HG02571 (cell line): ENCODE data around the gene KIFC1.

ENCODE experiments used
- ATAC-seq: cut with Tn5 transposase; IDR thresholded peaks from one replicate; pipeline ENCODE4 v1.9.1; 2021; ENCODE audit warnings: mild to moderate bottlenecking, moderate library complexity; ENCODE audit not compliant: unreplicated experiment

KIFC1 gene

DNA sequence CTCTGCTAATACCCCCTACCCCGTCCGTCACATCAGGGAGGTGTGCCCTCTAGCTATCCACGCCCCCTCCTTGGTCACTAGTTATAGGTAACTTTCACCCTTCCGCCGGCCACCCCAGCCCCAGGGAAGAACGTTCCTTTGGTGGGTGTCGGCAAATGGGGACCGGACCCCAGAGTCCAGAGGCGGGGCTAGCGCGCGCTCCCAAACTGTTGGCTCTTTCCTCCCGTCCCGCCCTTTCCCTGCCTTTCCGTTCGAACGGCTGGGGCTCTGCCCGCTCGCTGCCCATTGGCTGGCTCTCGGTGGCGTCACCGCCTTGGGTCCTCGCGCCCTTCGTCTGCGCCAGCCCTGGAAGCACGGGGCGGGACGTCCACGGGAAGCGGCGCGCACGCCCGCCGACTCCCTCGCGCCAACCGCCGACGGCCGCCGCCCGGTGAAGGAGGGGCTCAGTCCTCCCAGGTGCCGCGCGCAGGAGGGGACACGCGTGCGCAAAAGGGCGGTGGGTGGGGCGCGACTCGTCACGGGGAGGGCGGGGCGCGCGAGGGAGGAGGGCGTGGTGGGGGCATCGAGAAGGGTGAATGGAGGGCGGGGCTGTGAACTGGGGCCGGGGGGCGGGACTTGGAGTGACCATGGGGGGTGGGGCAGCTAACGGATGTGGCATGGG, 18.6 kb downstream of the KIFC1 start:
- ATAC-seq, result peak; percentile 85

DNA sequence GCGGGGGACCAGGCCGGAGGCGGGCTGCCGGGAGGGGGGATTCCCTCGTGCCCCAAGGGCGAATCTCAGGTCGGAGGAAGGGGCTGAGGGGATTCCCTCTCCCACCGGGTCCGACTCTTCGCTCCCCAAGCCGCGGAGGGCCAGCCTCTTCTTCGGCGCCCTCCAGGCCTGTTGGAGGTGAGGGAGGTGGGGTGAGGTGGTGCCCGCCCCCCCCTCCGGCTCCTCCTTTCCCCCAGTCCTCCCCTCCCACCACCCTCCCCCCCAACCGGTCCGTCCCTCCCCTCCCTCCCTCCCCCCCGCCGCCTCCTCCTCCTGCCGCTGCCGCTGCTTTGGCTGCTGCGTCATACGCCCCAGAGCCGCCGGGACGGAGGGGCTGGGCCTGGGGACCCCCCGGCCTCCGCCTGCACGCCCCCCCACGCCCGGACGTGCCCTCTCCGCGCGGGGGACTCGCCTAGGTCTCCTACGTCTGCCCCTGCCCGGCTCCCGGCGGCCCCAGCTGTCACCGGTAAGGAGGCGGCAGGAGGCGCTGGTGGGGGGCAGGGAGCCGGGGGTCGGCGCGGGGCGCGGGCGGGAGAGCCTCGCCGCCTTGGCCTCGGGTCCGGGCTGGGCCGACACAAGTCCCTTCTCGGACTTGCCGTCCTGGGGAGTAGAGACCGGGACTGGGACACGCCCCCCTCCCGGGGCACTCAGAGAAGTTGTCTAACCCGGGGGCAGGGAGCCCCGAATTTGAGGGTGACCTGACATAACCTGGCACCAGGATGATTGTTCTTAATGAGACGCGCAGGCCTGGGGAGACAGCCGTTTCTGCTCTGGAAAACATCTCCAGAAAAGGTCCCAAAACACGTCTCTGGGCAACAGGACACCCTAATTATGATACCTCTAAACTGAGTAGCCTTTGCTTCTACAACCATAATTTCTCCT, 19.3 kb downstream of the KIFC1 start, which contains the start of gene PHF1:
TSS of gene PHF1 (plus strand) at position 304 of the 921 bp plus-strand sequence. CDS start 1,250 bp downstream, outside the sequence.
- ATAC-seq, result peak; percentile 27

DNA sequence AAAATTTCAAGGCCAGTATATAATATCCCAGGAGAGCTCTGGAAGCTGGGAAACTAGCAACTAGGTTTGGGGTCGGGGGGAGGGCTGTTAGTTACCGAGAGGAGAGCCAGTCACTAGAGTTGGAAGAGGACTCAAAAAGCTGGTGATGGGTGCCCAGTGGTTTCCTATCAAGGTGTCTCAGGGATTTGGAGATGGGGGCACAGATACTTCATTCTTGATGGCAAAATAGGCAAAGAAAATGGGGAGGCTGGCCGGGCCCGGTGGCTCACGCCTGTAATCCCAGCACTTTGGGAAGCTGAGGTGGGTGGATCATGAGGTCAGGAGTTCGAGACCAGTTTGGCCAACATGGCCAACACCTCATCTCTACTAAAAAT, 20.0 kb downstream of the KIFC1 start:
- ATAC-seq, result no peak

DNA sequence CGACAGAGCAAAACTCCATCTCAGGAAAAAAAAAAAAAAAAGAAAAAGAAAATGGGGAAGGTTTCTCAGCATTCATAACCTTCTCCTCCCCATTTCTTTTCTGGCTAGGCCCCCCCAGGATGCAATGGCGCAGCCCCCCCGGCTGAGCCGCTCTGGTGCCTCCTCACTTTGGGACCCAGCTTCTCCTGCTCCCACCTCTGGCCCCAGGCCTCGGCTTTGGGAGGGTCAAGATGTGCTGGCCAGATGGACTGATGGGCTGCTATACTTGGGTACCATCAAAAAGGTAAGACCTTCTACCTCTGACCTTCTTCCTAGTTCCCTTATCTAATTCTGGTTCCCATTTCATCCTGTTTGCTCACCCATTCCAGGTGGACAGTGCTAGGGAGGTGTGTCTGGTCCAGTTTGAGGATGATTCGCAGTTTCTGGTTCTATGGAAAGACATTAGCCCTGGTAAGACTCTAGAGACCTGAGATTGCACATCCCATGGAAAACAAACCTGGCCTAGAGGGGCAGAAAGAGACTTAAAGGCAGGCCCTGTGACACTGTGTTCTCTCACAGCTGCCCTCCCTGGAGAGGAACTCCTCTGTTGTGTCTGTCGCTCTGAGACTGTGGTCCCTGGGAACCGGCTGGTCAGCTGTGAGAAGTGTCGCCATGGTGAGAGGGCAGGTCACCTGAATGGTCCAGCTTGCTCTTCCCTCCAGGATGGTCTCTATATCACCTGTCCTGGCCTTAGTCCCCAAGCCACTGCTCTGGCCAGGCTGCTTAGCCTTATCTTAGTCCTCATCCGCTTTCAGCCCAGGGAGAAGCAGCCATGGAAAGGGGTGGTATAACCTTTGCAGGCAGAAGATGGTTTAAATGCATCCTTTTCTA, 20.8 kb downstream of the KIFC1 start:
- no peak for ATAC-seq

DNA sequence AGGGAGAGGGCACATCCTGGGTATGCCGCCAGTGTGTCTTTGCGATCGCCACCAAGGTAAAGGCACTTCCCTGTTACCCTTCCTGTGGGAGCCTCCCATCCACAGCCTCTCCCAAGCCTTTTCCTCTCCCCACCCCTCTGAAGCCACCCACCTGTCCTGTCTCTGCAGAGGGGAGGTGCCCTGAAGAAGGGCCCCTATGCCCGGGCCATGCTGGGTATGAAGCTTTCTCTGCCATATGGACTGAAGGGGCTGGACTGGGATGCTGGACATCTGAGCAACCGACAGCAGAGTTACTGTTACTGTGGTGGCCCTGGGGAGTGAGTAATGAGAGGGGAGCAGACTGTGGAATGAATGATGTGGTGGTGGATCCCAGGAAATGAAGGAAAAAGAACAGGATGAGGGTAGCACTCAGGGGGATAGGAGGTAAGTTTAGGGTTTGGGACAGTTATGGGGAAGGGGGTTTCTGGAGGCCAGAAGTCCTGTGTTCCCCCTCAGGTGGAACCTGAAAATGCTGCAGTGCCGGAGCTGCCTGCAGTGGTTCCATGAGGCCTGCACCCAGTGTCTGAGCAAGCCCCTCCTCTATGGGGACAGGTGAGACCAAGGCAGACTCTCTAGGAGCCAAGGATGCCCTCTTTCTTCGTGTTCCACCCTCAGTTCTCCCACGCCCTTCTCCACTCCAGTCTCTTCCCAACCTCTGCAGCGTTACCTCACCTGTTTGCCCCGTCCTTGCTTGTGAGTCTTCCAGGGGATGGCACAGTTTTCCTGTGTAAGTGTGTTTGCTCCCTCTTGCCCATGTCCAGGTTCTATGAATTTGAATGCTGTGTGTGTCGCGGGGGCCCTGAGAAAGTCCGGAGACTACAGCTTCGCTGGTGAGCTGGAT, 21.9 kb downstream of the KIFC1 start:
- no peak for ATAC-seq

DNA sequence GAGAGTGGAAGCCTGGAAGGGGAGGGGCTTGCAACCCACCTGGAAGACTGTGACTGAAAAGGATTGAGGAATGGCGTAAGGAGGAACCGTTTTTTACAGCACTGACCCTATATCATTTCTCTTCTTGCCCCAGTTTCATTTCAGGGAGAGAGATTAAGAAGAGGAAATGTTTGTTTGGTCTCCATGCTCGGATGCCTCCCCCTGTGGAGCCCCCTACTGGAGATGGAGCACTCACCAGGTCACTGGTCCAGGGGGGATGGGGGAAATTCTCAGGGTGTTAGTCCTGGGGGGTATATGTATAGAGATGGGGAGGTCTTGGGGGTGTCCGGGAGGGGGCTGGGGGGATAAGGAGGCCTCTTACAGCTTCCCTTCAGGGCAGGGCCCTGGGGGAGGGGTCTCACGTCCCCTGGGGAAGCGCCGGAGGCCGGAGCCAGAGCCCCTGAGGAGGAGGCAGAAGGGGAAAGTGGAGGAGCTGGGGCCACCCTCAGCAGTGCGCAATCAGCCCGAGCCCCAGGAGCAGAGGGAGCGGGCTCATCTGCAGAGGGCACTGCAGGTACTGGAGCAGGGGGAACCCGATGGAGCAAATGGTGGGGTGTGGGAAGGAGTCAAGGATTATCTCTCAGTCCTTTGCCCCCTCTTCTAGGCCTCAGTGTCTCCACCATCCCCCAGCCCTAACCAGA, 23.1 kb downstream of the KIFC1 start:
- ATAC-seq, result no peak

DNA sequence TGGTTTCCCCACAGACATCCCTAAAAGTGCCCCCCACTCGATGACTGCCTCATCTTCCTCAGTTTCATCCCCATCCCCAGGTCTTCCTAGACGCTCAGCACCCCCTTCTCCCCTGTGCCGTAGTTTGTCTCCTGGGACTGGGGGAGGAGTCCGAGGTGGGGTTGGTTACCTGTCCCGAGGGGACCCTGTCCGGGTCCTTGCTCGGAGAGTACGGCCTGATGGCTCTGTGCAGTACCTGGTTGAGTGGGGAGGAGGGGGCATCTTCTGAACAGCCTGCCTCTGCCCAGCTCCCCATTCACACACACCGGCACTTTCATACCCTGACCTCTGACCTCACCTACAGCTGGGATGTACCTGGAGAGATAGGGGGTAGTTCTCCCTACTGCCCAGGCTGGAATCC, 24.2 kb downstream of the KIFC1 start:
- no peak for ATAC-seq

DNA sequence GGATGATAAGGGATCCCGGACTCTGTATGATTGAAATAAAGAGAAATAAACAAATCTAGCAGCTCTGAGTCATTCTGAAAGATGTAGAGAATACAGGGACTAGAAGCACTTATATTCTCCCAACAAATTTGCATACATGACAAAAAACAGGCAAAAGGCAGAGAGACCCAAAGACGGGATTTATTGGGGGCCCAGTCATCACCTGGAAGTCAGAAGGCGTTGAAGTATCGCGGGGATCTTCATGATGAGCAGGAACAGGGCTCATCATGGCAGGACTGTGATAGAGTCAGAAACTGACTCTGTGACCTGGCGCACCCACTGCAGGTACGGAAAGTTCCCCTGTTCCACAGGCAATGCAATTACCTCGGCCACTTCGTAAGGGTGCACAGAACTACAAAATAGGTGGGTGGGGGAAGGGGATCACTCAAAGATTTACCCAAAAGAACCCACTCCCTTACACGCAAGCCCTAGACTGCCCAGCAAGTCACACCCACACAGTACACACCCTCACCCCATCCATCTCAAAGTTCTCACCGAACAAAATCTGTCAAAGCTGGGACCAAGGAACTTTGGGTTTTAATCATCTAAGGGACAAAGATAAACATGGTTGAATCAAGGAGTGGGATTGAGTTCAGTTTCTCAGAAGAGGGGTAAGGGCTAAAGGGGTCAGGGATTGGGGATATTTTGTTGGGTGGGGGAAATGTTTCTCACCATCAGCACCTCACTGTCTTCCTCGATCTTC, 24.9 kb downstream of the KIFC1 start:
- no peak for ATAC-seq

DNA sequence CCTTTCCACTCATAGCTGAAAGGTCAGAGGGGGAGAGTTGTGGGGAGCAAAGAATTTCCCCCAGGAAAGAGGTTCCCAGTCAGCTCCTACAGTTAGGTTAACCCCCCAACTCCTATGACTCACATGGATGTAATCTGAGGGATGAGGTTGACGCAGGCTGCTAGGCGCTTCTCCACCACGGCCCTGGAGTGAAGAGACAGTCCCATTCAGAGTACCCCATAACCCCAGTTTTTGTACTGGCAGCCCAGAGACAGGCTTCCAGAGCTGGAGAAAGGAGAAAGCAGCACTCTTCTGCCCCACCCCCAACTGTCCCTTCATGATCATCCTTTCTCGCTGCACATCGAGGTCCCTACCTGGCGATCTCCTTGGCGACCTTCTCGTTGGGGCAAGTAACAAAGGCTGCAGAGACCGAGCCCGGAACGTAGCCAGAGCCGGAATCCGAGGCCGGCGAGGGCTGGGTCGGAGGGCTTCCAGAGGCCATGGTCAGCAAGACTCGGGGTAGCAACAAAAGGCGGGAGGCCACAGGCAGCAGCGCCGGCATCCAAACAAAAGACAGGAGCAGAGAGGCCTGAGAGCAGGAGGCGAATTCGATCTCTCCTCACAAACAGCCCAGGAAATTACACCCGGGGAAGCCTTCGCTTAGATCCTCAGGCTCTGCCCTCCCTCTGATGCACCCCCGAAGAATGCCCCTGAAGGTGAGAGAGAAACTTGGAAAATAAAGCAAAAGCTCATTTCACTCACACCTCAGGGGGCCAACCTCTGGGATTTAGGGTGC, 25.7 kb downstream of the KIFC1 start:
- no peak for ATAC-seq

DNA sequence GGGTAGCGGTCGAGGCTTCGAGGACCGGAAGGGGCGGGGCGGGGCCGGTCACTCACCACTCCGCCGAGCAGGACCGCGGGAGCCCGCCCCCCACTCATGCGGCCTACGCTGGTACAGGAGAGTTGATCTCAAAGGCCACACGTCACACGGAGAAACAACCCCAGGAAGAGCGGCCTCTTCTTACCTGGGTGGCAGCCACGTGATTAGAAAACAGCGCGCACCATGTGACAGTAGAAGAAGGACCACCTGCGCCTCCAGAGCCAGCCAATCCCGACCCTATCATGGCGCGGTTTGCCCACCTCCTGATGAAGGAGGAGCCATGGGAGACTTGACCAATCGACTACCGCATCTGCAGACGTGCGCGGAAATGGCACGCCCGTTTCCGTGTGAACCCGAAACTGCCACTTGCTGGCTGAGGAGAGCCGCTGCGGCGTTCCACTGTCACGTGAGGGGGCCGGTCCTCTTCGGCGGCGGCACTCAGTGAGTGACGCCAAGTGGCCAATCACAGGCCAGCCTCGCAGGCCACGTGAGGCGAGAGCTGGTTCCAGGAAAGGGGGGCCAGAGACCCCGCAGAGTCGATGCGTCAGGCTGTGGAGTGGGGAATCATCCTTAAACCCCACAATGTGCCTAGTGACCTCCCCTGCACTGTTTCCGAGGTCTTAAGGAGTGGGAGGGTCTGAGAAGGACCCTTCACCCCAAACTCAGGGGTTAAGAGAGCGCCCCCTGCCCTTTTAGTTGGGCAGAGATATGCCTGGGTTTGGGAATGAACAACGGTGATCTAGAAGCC, 26.5 kb downstream of the KIFC1 start, which contains the start of gene CUTA:
TSS of gene CUTA (minus strand) at position 205 of the 787 bp plus-strand sequence. CDS start at position 98, 107 bp downstream.
- ATAC-seq, result peak; percentile 83

DNA sequence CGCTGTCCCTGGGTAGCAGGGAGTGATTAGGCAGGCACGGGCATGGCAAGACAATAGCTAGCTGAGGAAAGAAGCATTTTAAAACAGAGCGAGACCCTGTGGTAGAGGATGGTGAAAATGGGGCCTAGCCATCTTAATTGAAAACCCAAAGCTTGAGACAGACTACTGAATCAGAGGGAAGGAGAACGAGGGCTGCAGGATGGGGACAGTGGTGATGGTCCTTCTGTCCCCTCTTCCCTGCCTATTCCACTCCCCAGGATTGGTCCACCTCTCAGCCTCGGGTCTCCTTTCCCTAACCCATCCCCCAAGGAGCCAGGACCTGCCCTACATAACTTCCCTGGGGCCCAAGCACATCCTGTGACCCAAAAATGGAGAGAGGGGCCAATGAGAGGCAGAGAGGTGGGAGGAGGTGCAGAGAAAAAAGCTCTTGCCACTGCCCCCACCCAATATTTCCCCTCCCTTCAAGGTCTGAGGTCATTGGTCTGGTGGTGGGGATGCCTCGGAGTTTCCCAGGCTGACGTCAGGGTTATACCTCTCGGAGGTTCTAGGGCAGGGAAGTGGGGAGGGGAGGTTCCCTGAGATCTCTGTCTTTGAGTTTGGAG, 27.2 kb downstream of the KIFC1 start:
- ATAC-seq, result no peak

DNA sequence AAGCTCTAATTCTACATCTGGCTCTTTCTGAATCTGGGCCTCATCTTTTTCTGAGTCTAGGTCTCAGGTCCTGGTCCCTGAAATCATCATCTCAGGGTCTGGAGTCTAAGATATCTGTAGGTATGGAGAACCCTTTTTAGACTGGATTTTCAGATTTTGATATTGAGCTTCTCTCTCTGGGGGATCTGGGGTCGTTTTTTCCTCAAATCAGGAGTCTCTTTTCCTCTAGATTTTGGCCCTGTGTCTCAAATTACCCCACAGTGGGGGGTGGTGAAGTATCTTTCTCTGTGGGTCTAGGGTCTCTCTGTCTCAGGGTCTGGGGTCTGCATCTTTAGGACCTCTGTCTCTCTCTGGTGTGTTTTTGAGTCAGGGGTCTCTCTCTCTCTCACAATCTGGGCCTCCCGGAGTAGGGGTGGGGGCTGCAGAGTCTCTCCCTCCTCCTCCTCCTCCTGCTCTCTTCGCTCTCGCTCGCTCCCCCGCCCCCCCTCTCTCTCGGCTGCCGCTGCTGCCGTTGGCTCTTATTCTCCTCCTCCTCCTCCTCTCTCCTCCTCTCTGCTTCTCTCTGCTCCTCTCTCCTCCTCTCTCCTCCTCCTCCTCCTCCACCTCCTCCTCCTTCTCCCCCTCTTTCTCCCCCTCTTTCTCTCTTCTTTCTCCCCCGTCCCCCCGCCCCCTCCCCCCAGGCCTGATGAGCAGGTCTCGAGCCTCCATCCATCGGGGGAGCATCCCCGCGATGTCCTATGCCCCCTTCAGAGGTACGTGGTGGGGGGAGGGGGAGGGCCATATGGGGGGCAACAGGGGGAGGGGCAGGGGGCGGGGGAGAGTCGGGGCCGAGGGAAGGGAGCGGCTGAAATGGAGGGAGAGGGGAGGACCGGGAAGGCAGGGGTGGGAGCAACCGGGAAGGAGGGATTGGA, 28.2 kb downstream of the KIFC1 start, which contains the start of gene SYNGAP1:
TSS of gene SYNGAP1 (plus strand) at position 486 of the 911 bp plus-strand sequence. CDS start at position 686, 200 bp downstream.
- ATAC-seq, result no peak

DNA sequence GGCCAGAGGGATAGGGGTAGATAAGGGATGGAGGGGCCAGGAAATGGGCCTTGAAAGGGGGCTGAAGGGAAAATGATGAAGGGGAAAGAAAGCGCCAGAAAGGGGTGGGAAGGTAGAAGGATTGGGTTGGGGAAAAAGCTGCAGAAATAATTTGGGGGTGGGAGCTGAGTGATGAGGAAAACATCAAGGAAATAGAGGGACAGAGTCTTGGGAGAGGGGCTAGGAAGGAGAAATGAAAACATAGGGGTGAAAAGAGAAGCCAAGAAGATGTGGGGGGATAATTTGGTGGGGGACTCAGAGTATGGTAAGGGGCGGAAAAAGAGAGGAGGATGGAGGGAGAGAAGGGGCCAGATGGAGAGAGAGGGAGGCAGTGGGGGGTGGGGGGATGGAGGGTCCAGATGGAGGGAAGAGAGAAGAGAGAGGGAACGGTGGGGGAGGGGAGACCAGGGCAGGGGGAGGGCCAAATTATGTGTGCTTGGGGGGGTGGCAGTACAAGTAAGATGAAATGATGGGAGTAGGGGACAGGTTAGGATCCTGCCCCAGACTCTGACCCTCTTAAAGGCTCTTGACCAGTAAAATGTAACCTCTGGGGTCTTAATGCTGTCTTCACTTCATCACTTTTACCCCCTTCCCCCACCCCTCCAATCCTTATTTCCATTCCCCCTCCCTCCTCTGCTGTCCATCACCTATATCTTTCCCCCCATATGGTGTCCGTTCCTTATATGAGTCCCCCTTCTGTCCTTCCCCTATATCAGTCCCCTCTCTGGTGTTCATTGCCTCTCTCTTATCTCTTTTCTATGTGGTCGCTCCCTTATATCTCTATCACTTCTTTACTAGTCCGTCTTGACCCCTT, 29.1 kb downstream of the KIFC1 start:
- ATAC-seq, result no peak

DNA sequence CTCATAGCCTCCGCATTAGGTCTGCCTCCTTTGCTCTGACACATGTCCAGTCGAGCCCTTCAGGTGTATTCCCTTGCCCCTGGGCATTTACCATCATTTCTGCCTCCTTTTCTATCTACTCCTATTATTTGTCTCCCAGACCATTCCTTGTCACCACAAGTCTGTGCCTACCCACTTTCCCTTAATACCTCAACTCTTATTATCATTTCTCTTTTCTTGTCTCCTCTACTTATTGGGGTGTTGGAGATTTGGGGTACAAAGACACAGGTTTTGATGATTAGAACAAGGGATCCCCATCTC, 29.7 kb downstream of the KIFC1 start:
- ATAC-seq, result no peak

DNA sequence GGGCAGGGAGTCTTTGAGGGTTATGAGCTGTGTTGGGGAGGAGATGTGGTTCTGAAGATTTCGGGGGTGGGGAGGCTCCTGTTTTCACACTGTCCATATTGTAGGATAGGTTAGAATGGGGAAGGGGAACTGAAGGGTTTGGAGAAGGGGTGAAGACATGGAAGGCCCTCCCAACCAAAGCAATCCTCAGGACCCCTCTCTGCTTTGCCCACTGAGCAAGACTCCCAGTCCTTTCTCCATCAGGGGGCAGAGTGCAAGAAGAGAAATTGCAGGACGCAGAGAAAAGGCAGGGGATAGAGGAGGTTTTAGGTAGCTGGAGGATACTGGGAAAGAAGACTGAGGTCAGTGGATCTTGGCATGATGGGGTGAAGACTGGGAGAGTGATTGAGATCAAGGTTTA, 32.2 kb downstream of the KIFC1 start:
- no peak for ATAC-seq
